WTC11 (cell line): ENCODE measurements around the gene MIGA2. TPM values are rescaled to one million over a fixed set of nuclear protein-coding genes. Genes with fewer than 3 reads are reported as not detected.

ENCODE experiments used
- ATAC-seq: fragments of 200-7000 bp; cut with Tn5 transposase; 2 replicates; pipeline ENCODE4 v1.10.0; 2021; ENCODE audit warnings: mild to moderate bottlenecking, moderate library complexity
- CTCF ChIA-PET: fragments of 300-600 bp; sonication (Branson Sonifier 250); formaldehyde crosslinking; loops from one replicate; lab custom pipeline; 2021; ENCODE audit warnings: antibody characterized with exemption; lab: Charles Lee
- POLR2A ChIA-PET: fragments of 350-600 bp; sonication (Branson Sonifier 250); formaldehyde crosslinking; loops from one replicate; lab custom pipeline; 2021; ENCODE audit warnings: antibody characterized with exemption; lab: Charles Lee
- DNase-seq: peaks from one replicate; pipeline ENCODE4 v3.0.0; 2021; ENCODE audit warnings: low spot score
- H3K27ac Mint-ChIP-seq: 2 replicates; pipeline ENCODE4 v1.8.0; 2021; ENCODE audit warnings: mixed read lengths
- H3K27me3 Mint-ChIP-seq: 2 replicates; pipeline ENCODE4 v1.8.0; 2021; ENCODE audit warnings: low read depth, mild to moderate bottlenecking, moderate library complexity, mixed read lengths
- H3K36me3 Mint-ChIP-seq: 2 replicates; pipeline ENCODE4 v1.8.0; 2021; ENCODE audit warnings: mixed read lengths
- H3K4me1 Mint-ChIP-seq: 2 replicates; pipeline ENCODE4 v1.8.0; 2022; ENCODE audit warnings: mixed read lengths
- H3K4me3 Mint-ChIP-seq: 2 replicates; pipeline ENCODE4 v1.8.0; 2021; ENCODE audit warnings: mild to moderate bottlenecking, moderate library complexity, mixed read lengths
- H3K9me3 Mint-ChIP-seq: 2 replicates; pipeline ENCODE4 v1.8.0; 2021; ENCODE audit warnings: mixed read lengths
- ATF1 ChIP-seq: sonication (generic); formaldehyde crosslinking; IDR thresholded peaks from 2 replicates; pipeline ENCODE4 v1.8.1; 2023; ENCODE audit warnings: mild to moderate bottlenecking, moderate library complexity, missing genetic modification reagents
- CBFB ChIP-seq: sonication (generic); formaldehyde crosslinking; IDR thresholded peaks from 2 replicates; pipeline ENCODE4 v1.8.1; 2022; ENCODE audit warnings: mild to moderate bottlenecking, low read depth, missing genetic modification reagents
- ETV6 ChIP-seq: sonication (generic); formaldehyde crosslinking; IDR thresholded peaks from 2 replicates; pipeline ENCODE4 v1.8.1; 2022; ENCODE audit warnings: mild to moderate bottlenecking, missing genetic modification reagents
- FOXJ3 ChIP-seq: sonication (generic); formaldehyde crosslinking; IDR thresholded peaks from 2 replicates; pipeline ENCODE4 v1.9.0; 2021; ENCODE audit warnings: missing genetic modification reagents, mild to moderate bottlenecking, borderline replicate concordance
- GABPB1 ChIP-seq: sonication (generic); formaldehyde crosslinking; IDR thresholded peaks from 2 replicates; pipeline ENCODE4 v1.8.1; 2023; ENCODE audit warnings: mild to moderate bottlenecking, missing genetic modification reagents
- NFATC4 ChIP-seq: fragments of 250-450 bp; sonication (Bioruptor Pico); IDR thresholded peaks from 2 replicates; pipeline ENCODE4 v1.9.0; 2021; ENCODE audit warnings: mild to moderate bottlenecking
- NR2C2 ChIP-seq: sonication (generic); formaldehyde crosslinking; IDR thresholded peaks from 2 replicates; pipeline ENCODE4 v1.8.0; 2022; ENCODE audit warnings: mild to moderate bottlenecking, missing genetic modification reagents
- OVOL2 ChIP-seq: fragments of 250-450 bp; sonication (Bioruptor Pico); IDR thresholded peaks from 2 replicates; pipeline ENCODE4 v1.9.0; 2021; ENCODE audit warnings: mild to moderate bottlenecking, borderline replicate concordance
- RORB ChIP-seq: fragments of 250-450 bp; sonication (Bioruptor Pico); IDR thresholded peaks from 2 replicates; pipeline ENCODE4 v1.9.0; 2021; ENCODE audit warnings: mild to moderate bottlenecking
- ZNF121 ChIP-seq: sonication (generic); formaldehyde crosslinking; IDR thresholded peaks from 2 replicates; pipeline ENCODE4 v1.8.0; 2023; ENCODE audit warnings: missing genetic modification reagents
- total RNA-seq: library from RNA; stranded (reverse); gene quantifications from 3 replicates; pipeline ENCODE4 v1.2.3, GENCODE V29; 2021
- TF ChIP-seq, protein P1 (sequence below): sonication (generic); formaldehyde crosslinking; IDR thresholded peaks from 2 replicates; pipeline ENCODE4 v1.8.1; 2022; ENCODE audit warnings: missing genetic modification reagents, borderline replicate concordance
- TF ChIP-seq, protein P2 (sequence below): sonication (generic); formaldehyde crosslinking; IDR thresholded peaks from 2 replicates; pipeline ENCODE4 v1.8.1; 2023; ENCODE audit warnings: mild to moderate bottlenecking, missing genetic modification reagents, borderline replicate concordance
- TF ChIP-seq, protein P3 (sequence below): sonication (generic); formaldehyde crosslinking; IDR thresholded peaks from 2 replicates; pipeline ENCODE4 v1.8.1; 2023; ENCODE audit warnings: mild to moderate bottlenecking, missing genetic modification reagents, moderate library complexity
- TF ChIP-seq, protein P4 (sequence below): sonication (generic); formaldehyde crosslinking; IDR thresholded peaks from 2 replicates; pipeline ENCODE4 v1.8.0; 2023; ENCODE audit warnings: missing genetic modification reagents, mild to moderate bottlenecking, borderline replicate concordance
- TF ChIP-seq, protein P5 (sequence below): fragments of 250-450 bp; sonication (Bioruptor Pico); IDR thresholded peaks from 2 replicates; pipeline ENCODE4 v1.9.0; 2021; ENCODE audit warnings: mild to moderate bottlenecking, borderline replicate concordance
- TF ChIP-seq, protein P6 (sequence below): fragments of 250-450 bp; sonication (Bioruptor Pico); IDR thresholded peaks from 2 replicates; pipeline ENCODE4 v1.9.0; 2021; ENCODE audit warnings: mild to moderate bottlenecking
- TF ChIP-seq, protein P7 (sequence below): sonication (generic); formaldehyde crosslinking; IDR thresholded peaks from 2 replicates; pipeline ENCODE4 v1.8.0; 2023; ENCODE audit warnings: missing genetic modification reagents
- TF ChIP-seq, protein P8 (sequence below): sonication (generic); formaldehyde crosslinking; IDR thresholded peaks from 2 replicates; pipeline ENCODE4 v1.8.0; 2022; ENCODE audit warnings: mild to moderate bottlenecking, missing genetic modification reagents

The MIGA2 gene
- total RNA-seq, 1 experiment from 2014 or later, result 61.7 TPM

DNA sequence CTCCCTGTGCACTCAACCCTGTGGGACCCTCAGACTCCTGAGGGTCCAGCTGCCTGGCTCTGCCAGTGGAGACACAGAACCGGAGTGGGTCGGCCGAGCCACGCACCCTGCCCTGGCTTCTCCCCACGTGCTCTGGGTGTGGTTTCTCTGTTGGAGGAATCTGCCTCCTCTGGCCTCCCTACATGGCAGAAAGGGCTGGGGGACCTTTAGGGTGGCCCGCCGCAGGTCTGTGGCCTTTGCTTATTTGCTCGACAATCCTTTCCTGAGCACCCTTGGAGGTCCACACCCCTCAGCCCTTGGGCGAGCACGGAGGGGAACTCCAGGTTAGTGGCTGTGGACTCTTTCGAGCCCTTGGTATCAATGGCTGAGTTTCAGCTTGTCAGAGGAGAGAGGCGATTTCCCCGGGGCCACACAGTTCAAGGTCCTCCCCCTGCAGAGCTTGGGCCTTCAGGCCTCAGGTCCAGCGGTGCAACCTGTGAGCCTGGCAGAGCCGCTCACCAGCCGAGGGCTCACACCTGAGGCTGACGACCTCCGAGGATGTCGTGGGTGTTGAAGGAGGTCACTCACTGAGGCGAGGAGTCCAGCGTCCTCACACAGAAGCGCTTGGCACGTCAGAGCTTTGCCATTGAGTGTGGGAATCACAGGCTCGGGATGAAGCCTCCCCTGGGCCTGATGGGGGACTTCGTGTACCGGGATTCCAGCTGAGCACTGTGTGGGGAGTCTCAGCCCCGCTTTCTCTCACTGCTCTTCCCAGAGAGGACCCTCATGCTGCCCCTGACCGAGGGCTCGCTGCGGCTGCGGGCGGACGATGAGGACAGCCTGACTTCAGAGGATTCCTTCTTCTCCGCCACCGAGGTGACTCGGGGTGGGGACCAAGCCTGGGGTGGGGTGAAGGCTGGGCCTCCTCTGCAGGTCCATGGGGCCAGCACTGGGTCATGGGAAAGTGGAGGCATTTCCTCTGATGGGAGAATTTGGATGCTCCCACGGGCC lies 23.7 kb downstream of the MIGA2 start (continued):
- TF ChIP-seq, protein P1, sequence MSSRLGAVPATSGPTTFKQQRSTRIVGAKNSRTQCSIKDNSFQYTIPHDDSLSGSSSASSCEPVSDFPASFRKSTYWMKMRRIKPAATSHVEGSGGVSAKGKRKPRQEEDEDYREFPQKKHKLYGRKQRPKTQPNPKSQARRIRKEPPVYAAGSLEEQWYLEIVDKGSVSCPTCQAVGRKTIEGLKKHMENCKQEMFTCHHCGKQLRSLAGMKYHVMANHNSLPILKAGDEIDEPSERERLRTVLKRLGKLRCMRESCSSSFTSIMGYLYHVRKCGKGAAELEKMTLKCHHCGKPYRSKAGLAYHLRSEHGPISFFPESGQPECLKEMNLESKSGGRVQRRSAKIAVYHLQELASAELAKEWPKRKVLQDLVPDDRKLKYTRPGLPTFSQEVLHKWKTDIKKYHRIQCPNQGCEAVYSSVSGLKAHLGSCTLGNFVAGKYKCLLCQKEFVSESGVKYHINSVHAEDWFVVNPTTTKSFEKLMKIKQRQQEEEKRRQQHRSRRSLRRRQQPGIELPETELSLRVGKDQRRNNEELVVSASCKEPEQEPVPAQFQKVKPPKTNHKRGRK, result no peak
- TF ChIP-seq ETV6 (CRISPR knock-in tag), result no peak

DNA sequence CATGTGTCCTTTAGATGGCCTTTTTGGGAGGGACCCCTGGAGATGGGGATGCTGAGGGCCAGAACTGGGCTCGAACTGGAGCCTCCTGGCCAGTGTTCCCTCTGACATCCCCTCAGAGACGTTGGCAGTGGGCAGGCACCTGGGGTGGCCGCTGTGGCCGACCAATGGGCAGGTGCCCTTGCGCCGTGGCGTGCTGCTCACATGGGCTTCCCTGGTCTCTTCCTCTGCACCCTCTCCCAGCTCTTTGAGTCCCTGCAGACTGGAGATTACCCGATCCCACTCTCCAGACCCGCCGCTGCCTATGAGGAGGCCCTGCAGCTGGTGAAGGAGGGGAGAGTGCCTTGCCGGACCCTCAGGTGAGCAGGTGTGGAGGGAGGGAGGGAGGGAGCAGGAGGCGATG lies 24.6 kb downstream of the MIGA2 start:
- no peak for DNase-seq
- no peak overlapping the region for H3K4me3 Mint-ChIP-seq
- ChIA-PET POLR2A (no interaction called here), CTCF (no interaction called here)
- H3K27ac Mint-ChIP-seq, result no peak overlapping the region
- no peaks in the 10 kb centered on the region for H3K27me3 Mint-ChIP-seq
- H3K36me3 Mint-ChIP-seq, result peaks cover 20% of the 10 kb centered on the region
- H3K9me3 Mint-ChIP-seq, result no peaks in the 10 kb centered on the region
- no peak for ATAC-seq
- H3K4me1 Mint-ChIP-seq, result no peaks in the 10 kb centered on the region
- TF ChIP-seq ZNF121 (CRISPR knock-in tag) (no peak), RORB (no peak), GABPB1 (CRISPR knock-in tag) (no peak), ATF1 (CRISPR knock-in tag) (no peak), OVOL2 (CRISPR knock-in tag) (no peak), CBFB (CRISPR knock-in tag) (no peak), NFATC4 (CRISPR knock-in tag) (no peak), FOXJ3 (no peak), NR2C2 (CRISPR knock-in tag) (no peak)
- TF ChIP-seq, protein P2, sequence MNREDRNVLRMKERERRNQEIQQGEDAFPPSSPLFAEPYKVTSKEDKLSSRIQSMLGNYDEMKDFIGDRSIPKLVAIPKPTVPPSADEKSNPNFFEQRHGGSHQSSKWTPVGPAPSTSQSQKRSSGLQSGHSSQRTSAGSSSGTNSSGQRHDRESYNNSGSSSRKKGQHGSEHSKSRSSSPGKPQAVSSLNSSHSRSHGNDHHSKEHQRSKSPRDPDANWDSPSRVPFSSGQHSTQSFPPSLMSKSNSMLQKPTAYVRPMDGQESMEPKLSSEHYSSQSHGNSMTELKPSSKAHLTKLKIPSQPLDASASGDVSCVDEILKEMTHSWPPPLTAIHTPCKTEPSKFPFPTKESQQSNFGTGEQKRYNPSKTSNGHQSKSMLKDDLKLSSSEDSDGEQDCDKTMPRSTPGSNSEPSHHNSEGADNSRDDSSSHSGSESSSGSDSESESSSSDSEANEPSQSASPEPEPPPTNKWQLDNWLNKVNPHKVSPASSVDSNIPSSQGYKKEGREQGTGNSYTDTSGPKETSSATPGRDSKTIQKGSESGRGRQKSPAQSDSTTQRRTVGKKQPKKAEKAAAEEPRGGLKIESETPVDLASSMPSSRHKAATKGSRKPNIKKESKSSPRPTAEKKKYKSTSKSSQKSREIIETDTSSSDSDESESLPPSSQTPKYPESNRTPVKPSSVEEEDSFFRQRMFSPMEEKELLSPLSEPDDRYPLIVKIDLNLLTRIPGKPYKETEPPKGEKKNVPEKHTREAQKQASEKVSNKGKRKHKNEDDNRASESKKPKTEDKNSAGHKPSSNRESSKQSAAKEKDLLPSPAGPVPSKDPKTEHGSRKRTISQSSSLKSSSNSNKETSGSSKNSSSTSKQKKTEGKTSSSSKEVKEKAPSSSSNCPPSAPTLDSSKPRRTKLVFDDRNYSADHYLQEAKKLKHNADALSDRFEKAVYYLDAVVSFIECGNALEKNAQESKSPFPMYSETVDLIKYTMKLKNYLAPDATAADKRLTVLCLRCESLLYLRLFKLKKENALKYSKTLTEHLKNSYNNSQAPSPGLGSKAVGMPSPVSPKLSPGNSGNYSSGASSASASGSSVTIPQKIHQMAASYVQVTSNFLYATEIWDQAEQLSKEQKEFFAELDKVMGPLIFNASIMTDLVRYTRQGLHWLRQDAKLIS (CRISPR knock-in tag), result no peak
- TF ChIP-seq, protein P3, sequence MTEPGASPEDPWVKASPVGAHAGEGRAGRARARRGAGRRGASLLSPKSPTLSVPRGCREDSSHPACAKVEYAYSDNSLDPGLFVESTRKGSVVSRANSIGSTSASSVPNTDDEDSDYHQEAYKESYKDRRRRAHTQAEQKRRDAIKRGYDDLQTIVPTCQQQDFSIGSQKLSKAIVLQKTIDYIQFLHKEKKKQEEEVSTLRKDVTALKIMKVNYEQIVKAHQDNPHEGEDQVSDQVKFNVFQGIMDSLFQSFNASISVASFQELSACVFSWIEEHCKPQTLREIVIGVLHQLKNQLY (CRISPR knock-in tag), result no peak
- TF ChIP-seq, protein P4, sequence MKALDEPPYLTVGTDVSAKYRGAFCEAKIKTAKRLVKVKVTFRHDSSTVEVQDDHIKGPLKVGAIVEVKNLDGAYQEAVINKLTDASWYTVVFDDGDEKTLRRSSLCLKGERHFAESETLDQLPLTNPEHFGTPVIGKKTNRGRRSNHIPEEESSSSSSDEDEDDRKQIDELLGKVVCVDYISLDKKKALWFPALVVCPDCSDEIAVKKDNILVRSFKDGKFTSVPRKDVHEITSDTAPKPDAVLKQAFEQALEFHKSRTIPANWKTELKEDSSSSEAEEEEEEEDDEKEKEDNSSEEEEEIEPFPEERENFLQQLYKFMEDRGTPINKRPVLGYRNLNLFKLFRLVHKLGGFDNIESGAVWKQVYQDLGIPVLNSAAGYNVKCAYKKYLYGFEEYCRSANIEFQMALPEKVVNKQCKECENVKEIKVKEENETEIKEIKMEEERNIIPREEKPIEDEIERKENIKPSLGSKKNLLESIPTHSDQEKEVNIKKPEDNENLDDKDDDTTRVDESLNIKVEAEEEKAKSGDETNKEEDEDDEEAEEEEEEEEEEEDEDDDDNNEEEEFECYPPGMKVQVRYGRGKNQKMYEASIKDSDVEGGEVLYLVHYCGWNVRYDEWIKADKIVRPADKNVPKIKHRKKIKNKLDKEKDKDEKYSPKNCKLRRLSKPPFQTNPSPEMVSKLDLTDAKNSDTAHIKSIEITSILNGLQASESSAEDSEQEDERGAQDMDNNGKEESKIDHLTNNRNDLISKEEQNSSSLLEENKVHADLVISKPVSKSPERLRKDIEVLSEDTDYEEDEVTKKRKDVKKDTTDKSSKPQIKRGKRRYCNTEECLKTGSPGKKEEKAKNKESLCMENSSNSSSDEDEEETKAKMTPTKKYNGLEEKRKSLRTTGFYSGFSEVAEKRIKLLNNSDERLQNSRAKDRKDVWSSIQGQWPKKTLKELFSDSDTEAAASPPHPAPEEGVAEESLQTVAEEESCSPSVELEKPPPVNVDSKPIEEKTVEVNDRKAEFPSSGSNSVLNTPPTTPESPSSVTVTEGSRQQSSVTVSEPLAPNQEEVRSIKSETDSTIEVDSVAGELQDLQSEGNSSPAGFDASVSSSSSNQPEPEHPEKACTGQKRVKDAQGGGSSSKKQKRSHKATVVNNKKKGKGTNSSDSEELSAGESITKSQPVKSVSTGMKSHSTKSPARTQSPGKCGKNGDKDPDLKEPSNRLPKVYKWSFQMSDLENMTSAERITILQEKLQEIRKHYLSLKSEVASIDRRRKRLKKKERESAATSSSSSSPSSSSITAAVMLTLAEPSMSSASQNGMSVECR (CRISPR knock-in tag), result no peak
- TF ChIP-seq, protein P5, sequence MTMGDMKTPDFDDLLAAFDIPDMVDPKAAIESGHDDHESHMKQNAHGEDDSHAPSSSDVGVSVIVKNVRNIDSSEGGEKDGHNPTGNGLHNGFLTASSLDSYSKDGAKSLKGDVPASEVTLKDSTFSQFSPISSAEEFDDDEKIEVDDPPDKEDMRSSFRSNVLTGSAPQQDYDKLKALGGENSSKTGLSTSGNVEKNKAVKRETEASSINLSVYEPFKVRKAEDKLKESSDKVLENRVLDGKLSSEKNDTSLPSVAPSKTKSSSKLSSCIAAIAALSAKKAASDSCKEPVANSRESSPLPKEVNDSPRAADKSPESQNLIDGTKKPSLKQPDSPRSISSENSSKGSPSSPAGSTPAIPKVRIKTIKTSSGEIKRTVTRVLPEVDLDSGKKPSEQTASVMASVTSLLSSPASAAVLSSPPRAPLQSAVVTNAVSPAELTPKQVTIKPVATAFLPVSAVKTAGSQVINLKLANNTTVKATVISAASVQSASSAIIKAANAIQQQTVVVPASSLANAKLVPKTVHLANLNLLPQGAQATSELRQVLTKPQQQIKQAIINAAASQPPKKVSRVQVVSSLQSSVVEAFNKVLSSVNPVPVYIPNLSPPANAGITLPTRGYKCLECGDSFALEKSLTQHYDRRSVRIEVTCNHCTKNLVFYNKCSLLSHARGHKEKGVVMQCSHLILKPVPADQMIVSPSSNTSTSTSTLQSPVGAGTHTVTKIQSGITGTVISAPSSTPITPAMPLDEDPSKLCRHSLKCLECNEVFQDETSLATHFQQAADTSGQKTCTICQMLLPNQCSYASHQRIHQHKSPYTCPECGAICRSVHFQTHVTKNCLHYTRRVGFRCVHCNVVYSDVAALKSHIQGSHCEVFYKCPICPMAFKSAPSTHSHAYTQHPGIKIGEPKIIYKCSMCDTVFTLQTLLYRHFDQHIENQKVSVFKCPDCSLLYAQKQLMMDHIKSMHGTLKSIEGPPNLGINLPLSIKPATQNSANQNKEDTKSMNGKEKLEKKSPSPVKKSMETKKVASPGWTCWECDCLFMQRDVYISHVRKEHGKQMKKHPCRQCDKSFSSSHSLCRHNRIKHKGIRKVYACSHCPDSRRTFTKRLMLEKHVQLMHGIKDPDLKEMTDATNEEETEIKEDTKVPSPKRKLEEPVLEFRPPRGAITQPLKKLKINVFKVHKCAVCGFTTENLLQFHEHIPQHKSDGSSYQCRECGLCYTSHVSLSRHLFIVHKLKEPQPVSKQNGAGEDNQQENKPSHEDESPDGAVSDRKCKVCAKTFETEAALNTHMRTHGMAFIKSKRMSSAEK (CRISPR knock-in tag), result no peak
- TF ChIP-seq, protein P6, sequence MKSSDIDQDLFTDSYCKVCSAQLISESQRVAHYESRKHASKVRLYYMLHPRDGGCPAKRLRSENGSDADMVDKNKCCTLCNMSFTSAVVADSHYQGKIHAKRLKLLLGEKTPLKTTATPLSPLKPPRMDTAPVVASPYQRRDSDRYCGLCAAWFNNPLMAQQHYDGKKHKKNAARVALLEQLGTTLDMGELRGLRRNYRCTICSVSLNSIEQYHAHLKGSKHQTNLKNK (CRISPR knock-in tag), result no peak
- TF ChIP-seq, protein P7, sequence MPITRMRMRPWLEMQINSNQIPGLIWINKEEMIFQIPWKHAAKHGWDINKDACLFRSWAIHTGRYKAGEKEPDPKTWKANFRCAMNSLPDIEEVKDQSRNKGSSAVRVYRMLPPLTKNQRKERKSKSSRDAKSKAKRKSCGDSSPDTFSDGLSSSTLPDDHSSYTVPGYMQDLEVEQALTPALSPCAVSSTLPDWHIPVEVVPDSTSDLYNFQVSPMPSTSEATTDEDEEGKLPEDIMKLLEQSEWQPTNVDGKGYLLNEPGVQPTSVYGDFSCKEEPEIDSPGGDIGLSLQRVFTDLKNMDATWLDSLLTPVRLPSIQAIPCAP (CRISPR knock-in tag), result no peak
- TF ChIP-seq, protein P8, sequence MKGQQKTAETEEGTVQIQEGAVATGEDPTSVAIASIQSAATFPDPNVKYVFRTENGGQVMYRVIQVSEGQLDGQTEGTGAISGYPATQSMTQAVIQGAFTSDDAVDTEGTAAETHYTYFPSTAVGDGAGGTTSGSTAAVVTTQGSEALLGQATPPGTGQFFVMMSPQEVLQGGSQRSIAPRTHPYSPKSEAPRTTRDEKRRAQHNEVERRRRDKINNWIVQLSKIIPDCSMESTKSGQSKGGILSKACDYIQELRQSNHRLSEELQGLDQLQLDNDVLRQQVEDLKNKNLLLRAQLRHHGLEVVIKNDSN, result no peak
